Ectodermal cell (in vitro differentiated cells): ENCODE data around the gene DAGLA.

ENCODE experiments used
- H3K27ac ChIP-seq: 2 replicates; pipeline ENCODE4 v1.7.0; 2013; ENCODE audit warnings: mild to moderate bottlenecking, low read depth, low read length; ENCODE audit not compliant: insufficient read depth, poor library complexity, severe bottlenecking
- H3K27me3 ChIP-seq: 2 replicates; pipeline ENCODE4 v1.7.0; 2013; ENCODE audit warnings: mild to moderate bottlenecking, low read length; ENCODE audit not compliant: insufficient read depth, control insufficient read depth, poor library complexity, severe bottlenecking
- H3K36me3 ChIP-seq: one replicate; pipeline ENCODE4 v1.7.0; 2013; ENCODE audit warnings: low read length; ENCODE audit not compliant: control insufficient read depth, insufficient read depth
- H3K4me1 ChIP-seq: one replicate; pipeline ENCODE4 v1.7.0; 2013; ENCODE audit warnings: low read length; ENCODE audit not compliant: control insufficient read depth, insufficient read depth
- H3K4me3 ChIP-seq: 2 replicates; pipeline ENCODE4 v1.7.0; 2013; ENCODE audit warnings: low read depth, low read length, control low read depth; ENCODE audit not compliant: insufficient read depth
- H3K9me3 ChIP-seq: 2 replicates; pipeline ENCODE4 v1.7.0; 2013; ENCODE audit warnings: mild to moderate bottlenecking, low read length, moderate library complexity; ENCODE audit not compliant: control insufficient read depth
- WGBS, 2 experiments: methylation state at CpG; one replicate each; pipeline ENCODE4 v1.1.7; 2013; ENCODE audit warnings: missing lambda C conversion rate in 2 of 2; 5-methylcytosine and 5-hydroxymethylcytosine counted together

DAGLA gene

DNA sequence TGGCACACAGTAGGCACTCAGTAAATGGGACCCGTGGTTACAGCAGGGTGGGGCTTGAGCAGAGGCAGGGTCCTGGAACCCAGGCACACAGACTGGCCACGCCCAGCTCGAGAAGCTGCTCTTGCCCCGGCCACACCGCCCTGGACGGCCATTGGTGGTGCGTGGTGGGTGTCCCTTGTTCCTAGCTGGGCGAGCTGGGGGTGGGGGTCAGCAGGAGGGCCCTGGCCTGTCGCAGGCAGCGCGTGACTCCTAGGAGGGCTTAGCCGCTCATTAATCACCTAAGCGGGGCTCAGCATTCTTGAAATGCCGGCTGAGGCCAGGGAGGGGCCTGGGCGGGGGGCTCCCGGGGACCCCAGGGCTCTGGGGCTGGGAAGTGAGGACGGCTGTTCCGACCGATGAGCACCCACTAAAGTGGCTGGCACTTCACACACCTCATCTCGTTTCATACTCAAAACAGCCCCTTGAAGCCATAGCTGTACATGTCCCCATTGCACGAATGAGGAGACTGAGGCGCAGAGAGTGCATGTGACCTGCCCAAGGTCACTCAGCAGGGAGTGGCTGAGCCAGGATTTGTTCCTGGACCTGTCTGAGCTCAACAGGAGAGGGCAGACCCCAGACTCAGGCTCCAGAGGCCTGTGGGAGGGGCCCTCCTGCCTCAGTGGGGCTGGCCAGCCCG, 83.9 kb downstream of the DAGLA start:
- H3K27me3 ChIP-seq: no peaks in the 10 kb centered on the region
- no peaks in the 10 kb centered on the region for H3K9me3 ChIP-seq
- H3K4me1 ChIP-seq: peaks cover 38% of the 10 kb centered on the region
- WGBS, 2 experiments: 90% methylated on average over 23 of the region's 23 CpGs
- H3K36me3 ChIP-seq: no peaks in the 10 kb centered on the region
- H3K27ac ChIP-seq: no peak overlapping the region
- no peak overlapping the region for H3K4me3 ChIP-seq

DNA sequence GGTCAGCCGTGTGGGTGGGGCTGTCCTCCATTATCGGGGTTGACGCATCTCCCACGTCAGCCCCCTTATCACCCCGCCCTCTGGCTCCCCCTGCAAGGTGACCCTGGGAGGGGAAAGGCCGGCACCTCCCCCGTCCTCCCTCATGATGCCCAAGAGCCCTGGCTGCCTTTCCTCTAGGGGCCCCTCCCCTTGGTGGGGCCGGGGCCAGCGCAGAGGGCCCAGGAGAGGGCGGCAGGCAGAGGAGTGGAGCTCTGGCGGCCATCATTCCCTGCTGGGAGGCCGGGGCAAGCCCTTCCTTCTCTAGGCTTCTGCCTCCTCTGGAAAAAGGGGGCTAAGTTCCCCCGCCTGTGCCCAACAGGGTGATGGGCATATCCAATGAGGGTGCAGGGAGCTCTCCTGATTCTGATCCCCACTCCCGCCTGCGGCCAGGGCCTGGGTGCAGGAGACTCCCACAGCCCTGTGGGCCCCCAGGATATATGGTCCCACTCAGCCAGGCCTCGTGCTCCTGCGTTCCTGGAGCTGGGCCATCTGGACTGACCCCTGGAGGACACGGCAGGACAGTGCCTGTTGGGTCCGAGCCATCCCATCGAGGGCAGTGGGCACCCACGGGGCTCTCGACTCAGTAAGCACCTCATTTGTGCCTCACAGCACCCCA, 84.5 kb downstream of the DAGLA start:
- H3K27ac ChIP-seq: no peak overlapping the region
- no peaks in the 10 kb centered on the region for H3K27me3 ChIP-seq
- H3K9me3 ChIP-seq: no peaks in the 10 kb centered on the region
- H3K36me3 ChIP-seq: no peaks in the 10 kb centered on the region
- no peak overlapping the region for H3K4me3 ChIP-seq
- peaks cover 45% of the 10 kb centered on the region for H3K4me1 ChIP-seq
- WGBS, 2 experiments: 71 to 73% methylated on average over 22 of the region's 22 CpGs

DNA sequence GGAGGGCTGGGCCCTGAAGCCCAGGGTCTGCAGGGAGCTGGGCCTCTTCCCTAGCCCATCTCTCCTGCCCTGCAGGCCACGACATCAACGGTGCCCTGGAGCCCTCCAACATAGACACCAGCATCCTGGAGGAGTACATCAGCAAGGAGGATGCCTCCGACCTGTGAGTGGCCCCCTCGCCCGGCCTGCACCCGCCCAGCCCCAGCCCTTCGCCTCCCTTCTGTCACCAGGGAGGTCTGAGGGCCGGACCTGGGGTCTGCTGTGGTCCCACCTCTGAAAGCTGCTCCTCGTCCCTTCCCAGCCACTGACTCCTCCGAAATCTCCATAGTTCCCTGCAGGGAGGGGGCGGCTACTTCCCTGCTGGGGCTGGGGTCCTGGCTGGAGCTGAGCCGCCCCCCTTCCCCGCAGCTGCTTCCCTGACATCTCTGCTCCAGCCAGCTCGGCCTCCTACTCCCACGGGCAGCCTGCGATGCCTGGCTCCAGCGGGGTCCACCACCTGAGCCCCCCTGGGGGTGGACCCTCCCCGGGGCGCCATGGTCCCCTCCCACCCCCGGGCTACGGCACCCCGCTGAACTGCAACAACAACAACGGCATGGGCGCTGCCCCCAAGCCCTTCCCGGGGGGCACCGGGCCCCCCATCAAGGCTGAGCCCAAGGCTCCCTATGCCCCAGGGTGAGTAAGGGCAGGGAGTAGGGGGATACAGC, 85.5 kb downstream of the DAGLA start:
- peaks cover 48% of the 10 kb centered on the region for H3K4me1 ChIP-seq
- no peak overlapping the region for H3K27ac ChIP-seq
- WGBS, 2 experiments: 85 to 87% methylated on average over 26 of the region's 26 CpGs

DNA sequence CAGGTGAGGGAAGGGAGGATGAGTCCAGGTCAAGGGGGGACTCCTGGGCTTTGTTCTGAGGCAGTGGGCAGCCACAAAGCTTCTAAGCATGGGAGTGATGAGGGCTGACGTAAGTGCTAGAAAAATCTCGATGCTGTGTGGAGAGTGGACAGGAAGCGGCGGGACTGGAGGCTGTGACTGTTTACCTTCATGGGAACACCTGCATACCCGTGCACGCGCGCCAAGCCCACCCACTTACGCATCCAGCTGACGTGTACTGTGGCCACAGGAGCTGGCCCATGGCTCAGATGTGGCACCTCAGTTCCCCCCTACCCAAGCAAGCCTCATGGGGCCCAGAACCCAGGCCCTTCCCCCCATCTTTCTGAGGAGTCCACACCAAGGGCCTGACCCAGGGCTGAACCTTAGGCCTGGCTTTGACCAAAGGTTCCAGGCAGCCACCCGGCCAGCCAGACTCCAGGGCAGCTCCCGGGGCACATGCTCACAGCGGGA, 86.2 kb downstream of the DAGLA start:
- 93 to 94% methylated on average over 13 of the region's 13 CpGs for WGBS, 2 experiments

More for the DNA sequence above, 85.5 kb downstream of the DAGLA start:
- no peaks in the 10 kb centered on the region for H3K9me3 ChIP-seq
- H3K27me3 ChIP-seq: no peaks in the 10 kb centered on the region
- H3K36me3 ChIP-seq: no peaks in the 10 kb centered on the region
- H3K4me3 ChIP-seq: no peak overlapping the region

DNA sequence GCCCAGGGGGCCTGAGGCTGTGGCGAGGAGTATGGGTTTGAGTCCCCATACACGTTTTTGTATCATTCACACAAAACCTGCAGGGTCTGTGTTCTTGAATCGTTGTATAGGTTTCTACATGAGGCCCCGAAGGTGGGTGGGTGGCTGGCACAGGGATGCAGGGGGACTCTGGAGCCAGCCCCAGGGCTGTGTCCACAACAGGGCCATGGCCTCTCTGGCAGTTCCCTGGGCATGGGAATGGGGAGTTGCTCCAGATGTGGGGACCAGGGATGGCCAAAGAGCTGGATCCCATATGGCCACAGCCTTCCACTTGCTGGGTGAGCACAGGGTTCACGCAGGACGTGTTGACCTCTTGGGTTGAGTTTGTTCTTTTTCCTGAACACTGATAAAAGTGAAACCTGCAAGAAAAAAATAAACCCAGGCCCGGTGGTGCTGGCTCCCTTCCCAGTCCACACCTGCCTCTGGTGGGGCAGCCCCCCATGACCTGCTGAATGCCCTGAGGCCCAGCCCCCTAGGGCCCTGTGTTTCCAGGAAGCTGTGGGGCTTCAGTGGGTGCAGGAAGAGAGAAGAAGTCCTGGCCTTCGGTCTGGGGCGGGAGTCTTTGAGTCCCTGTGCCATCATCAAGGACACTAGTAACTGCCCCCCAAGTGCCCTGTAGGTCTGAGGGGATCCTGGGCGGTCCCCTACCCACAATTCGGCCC, 88.3 kb downstream of the DAGLA start:
- H3K4me3 ChIP-seq: no peak overlapping the region
- peaks cover 43% of the 10 kb centered on the region for H3K4me1 ChIP-seq
- H3K9me3 ChIP-seq: no peaks in the 10 kb centered on the region
- H3K27me3 ChIP-seq: no peaks in the 10 kb centered on the region
- H3K36me3 ChIP-seq: no peaks in the 10 kb centered on the region
- no peak overlapping the region for H3K27ac ChIP-seq
- 89 to 93% methylated on average over 11 of the region's 11 CpGs for WGBS, 2 experiments

More for the DNA sequence above, 86.2 kb downstream of the DAGLA start:
- H3K27me3 ChIP-seq: no peaks in the 10 kb centered on the region
- no peak overlapping the region for H3K4me3 ChIP-seq
- H3K27ac ChIP-seq: no peak overlapping the region
- no peaks in the 10 kb centered on the region for H3K36me3 ChIP-seq
- peaks cover 44% of the 10 kb centered on the region for H3K4me1 ChIP-seq
- H3K9me3 ChIP-seq: no peaks in the 10 kb centered on the region

DNA sequence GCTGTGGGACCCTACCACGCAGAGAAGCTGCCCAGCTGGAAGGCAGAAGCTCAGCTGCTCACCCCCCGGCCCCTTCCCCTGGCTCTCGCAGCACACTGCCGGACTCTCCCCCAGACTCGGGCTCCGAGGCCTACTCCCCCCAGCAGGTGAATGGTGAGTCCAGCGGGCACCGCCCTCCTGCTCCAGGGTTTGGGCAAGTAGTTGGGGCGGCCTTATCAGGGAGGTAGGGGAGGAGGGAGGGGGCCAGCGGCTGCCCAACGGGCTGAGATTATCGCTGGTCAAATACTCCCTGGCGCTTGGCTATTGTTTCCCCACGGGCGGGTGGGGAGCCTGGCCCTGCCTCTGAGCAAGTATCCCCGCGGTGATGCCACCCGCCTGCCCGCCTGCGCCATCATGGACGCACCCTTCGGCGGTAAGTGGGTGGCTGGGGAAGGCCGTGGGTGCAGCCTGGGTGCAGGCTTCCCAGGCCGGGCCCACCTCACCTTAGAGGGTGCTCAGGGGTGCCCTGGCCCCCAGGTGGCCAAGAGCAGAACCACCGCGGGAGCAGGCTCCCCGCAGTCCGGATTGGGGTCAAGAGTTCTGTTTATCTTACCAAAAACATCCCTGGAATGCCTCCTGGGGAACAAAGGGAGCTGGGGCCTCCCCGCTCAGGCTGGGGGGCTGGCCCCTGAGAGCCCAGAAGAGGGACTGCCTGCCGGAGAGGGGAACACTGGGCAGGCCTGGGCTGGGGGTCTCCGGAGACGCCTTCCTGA, 89.2 kb downstream of the DAGLA start:
- H3K27ac ChIP-seq: no peak overlapping the region
- peaks cover 42% of the 10 kb centered on the region for H3K4me1 ChIP-seq
- 83 to 85% methylated on average over 33 of the region's 33 CpGs for WGBS, 2 experiments
- H3K4me3 ChIP-seq: no peak overlapping the region
- no peaks in the 10 kb centered on the region for H3K27me3 ChIP-seq
- no peaks in the 10 kb centered on the region for H3K9me3 ChIP-seq
- H3K36me3 ChIP-seq: no peaks in the 10 kb centered on the region

DNA sequence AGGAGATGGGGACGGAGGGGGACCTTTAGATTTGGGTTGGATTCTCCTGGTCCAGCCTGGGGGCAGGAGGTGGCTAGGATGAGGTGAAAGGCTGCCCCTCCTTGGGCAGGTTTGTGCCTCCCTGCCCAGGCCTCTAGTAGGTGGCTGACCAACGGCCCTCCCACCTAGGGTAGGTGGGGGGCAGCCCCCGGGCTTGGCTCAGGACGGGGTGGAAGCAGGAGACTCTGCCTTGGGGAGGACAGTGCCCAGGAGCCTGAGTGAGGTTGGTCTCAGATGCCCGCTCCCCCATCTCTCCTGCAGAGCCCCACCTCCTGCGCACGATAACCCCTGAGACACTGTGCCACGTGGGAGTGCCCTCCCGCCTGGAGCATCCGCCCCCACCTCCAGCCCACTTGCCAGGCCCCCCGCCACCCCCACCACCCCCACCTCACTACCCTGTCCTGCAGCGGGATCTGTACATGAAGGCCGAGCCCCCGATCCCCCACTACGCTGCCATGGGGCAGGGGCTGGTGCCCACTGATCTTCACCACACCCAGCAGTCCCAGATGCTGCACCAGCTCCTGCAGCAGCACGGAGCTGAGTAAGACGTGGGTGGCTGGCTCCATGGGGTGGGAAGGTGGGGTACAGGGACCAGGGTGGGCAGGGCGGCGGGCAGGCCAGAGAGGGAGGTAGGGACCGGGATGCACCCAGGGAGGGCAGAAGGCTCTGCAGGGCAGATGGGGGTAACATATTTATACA, 89.9 kb downstream of the DAGLA start:
- Histone ChIP-seq H3K36me3 (no peaks in the 10 kb centered on the region), H3K4me3 (no peak overlapping the region), H3K27ac (no peak overlapping the region), H3K4me1 (peaks cover 34% of the 10 kb centered on the region), H3K9me3 (no peaks in the 10 kb centered on the region), H3K27me3 (no peaks in the 10 kb centered on the region)
- 90 to 94% methylated on average over 19 of the region's 20 CpGs for WGBS, 2 experiments

GRCh38 chr11:61771195-61771894, 91.2 kb downstream of the DAGLA start:
- Histone ChIP-seq H3K4me3 (no peak overlapping the region), H3K9me3 (no peaks in the 10 kb centered on the region), H3K27ac (no peak overlapping the region), H3K36me3 (no peaks in the 10 kb centered on the region), H3K27me3 (no peaks in the 10 kb centered on the region), H3K4me1 (peaks cover 23% of the 10 kb centered on the region)
- WGBS, 2 experiments: 90 to 91% methylated on average over 15 of the region's 15 CpGs
